Parathyroid adenoma (tissue), 2 donors: ENCODE data around the gene SH3GL1.

Source experiments
- H2AFZ ChIP-seq: fragments of 300-600 bp; sonication (generic); one replicate; pipeline ENCODE4 v1.7.0; 2017; ENCODE audit warnings: antibody characterized with exemption, mild to moderate bottlenecking
- H3K27ac ChIP-seq: fragments of 300-600 bp; sonication (generic); one replicate; pipeline ENCODE4 v1.7.0; 2017
- H3K27me3 ChIP-seq: fragments of 300-600 bp; sonication (generic); one replicate; pipeline ENCODE4 v1.7.0; 2017; ENCODE audit warnings: low read length; ENCODE audit not compliant: control insufficient read depth, insufficient read depth
- H3K36me3 ChIP-seq: fragments of 300-600 bp; sonication (generic); one replicate; pipeline ENCODE4 v1.7.0; 2017; ENCODE audit warnings: low read length; ENCODE audit not compliant: control insufficient read depth, insufficient read depth
- H3K4me1 ChIP-seq: fragments of 300-600 bp; sonication (generic); one replicate; pipeline ENCODE4 v1.7.0; 2017; ENCODE audit warnings: control low read depth
- H3K4me2 ChIP-seq: fragments of 300-600 bp; sonication (generic); one replicate; pipeline ENCODE4 v1.7.0; 2017; ENCODE audit warnings: low read length
- H3K4me3 ChIP-seq: fragments of 300-600 bp; sonication (generic); one replicate; pipeline ENCODE4 v1.7.0; 2017; ENCODE audit warnings: low read depth, low read length
- H3K79me2 ChIP-seq: fragments of 300-600 bp; sonication (generic); one replicate; pipeline ENCODE4 v1.7.0; 2017; ENCODE audit warnings: control low read depth
- H3K9ac ChIP-seq: fragments of 300-600 bp; sonication (generic); one replicate; pipeline ENCODE4 v1.7.0; 2017; ENCODE audit warnings: mild to moderate bottlenecking
- H3K9me3 ChIP-seq: fragments of 300-600 bp; sonication (generic); one replicate; pipeline ENCODE4 v1.7.0; 2017; ENCODE audit warnings: low read length; ENCODE audit not compliant: control insufficient read depth
- TF ChIP-seq, protein P1 (sequence below): fragments of 300-600 bp; sonication (generic); IDR thresholded peaks from one replicate; pipeline ENCODE4 v1.7.0; 2017; ENCODE audit warnings: antibody characterized with exemption, mild to moderate bottlenecking
- donor health status: primary hyperparathyroidism.

Gene SH3GL1

GRCh38 chr19:4323692-4324091 is 76.7 kb downstream of the SH3GL1 start:
- H3K9ac ChIP-seq, result no peak overlapping the region
- H3K27ac ChIP-seq, result no peak overlapping the region
- no peaks in the 10 kb centered on the region for H3K36me3 ChIP-seq
- H3K4me1 ChIP-seq, result no peaks in the 10 kb centered on the region
- no peaks in the 10 kb centered on the region for H3K27me3 ChIP-seq
- no peaks in the 10 kb centered on the region for H3K9me3 ChIP-seq
- peak overlapping the region; percentile 61 for H2AFZ ChIP-seq
- TF ChIP-seq, protein P1, sequence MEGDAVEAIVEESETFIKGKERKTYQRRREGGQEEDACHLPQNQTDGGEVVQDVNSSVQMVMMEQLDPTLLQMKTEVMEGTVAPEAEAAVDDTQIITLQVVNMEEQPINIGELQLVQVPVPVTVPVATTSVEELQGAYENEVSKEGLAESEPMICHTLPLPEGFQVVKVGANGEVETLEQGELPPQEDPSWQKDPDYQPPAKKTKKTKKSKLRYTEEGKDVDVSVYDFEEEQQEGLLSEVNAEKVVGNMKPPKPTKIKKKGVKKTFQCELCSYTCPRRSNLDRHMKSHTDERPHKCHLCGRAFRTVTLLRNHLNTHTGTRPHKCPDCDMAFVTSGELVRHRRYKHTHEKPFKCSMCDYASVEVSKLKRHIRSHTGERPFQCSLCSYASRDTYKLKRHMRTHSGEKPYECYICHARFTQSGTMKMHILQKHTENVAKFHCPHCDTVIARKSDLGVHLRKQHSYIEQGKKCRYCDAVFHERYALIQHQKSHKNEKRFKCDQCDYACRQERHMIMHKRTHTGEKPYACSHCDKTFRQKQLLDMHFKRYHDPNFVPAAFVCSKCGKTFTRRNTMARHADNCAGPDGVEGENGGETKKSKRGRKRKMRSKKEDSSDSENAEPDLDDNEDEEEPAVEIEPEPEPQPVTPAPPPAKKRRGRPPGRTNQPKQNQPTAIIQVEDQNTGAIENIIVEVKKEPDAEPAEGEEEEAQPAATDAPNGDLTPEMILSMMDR, result no peak
- H3K4me2 ChIP-seq, result peak overlapping the region; percentile 68
- H3K4me3 ChIP-seq, result no peak overlapping the region
- no peaks in the 10 kb centered on the region for H3K79me2 ChIP-seq

GRCh38 chr19:4322942-4323665 is 77.2 kb downstream of the SH3GL1 start:
- Histone ChIP-seq H3K4me1 (no peaks in the 10 kb centered on the region), H3K9ac (no peak overlapping the region), H3K36me3 (no peaks in the 10 kb centered on the region), H3K9me3 (no peaks in the 10 kb centered on the region), H3K79me2 (no peaks in the 10 kb centered on the region), H3K27me3 (no peaks in the 10 kb centered on the region), H3K27ac (no peak overlapping the region), H3K4me2 (peak overlapping the region; percentile 68), H2AFZ (peak overlapping the region; percentile 61), H3K4me3 (peak overlapping the region; percentile 34)
- TF ChIP-seq, protein P1, result no peak

DNA sequence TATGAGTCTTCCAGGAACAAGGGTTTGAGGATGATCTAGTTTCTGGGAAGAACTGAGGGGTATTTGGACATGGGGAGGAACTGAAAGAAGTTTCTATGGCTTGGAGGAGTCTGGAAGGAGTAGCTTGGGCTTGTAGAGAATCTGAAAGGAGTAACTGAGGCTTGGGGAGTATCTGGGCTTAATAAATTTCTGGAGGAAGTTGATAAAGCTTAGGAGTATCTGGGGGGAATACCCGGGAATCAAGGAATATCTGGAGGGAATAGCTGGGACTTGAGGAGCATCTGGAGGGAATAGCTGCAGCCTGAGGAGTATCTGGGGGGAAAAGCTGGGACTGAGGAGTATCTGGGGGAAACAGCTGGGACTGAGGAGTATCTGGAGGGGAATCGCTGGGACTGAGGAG is 79.9 kb downstream of the SH3GL1 start:
- TF ChIP-seq, protein P1, result no peak
- Histone ChIP-seq H3K4me3 (no peak overlapping the region), H3K36me3 (no peaks in the 10 kb centered on the region), H3K9me3 (no peaks in the 10 kb centered on the region), H2AFZ (no peak overlapping the region), H3K79me2 (no peaks in the 10 kb centered on the region), H3K4me2 (no peak overlapping the region), H3K27ac (no peak overlapping the region), H3K9ac (no peak overlapping the region), H3K27me3 (no peaks in the 10 kb centered on the region), H3K4me1 (no peaks in the 10 kb centered on the region)

GRCh38 chr19:4319067-4319718 is 81.2 kb downstream of the SH3GL1 start:
- Histone ChIP-seq H3K27ac (no peak overlapping the region), H3K79me2 (no peaks in the 10 kb centered on the region), H3K4me1 (no peaks in the 10 kb centered on the region), H3K4me3 (no peak overlapping the region), H3K9ac (no peak overlapping the region), H3K36me3 (no peaks in the 10 kb centered on the region), H3K27me3 (no peaks in the 10 kb centered on the region), H3K4me2 (no peak overlapping the region), H2AFZ (no peak overlapping the region), H3K9me3 (no peaks in the 10 kb centered on the region)
- TF ChIP-seq, protein P1, result no peak
